Neural crest cell (in vitro differentiated cells): Measurements from ENCODE around the gene INO80. TPM values are rescaled to one million over a fixed set of nuclear protein-coding genes. Genes with fewer than 3 reads are reported as not detected.

ENCODE experiments used
- DNase-seq: peaks from one replicate; pipeline ENCODE4 v3.0.0; 2021; ENCODE audit warnings: low read depth, mixed read lengths, low spot score
- H3K27ac Mint-ChIP-seq: one replicate; pipeline ENCODE4 v1.8.0; 2021; ENCODE audit warnings: mild to moderate bottlenecking, mixed read lengths; ENCODE audit not compliant: unreplicated experiment
- H3K27me3 Mint-ChIP-seq: 2 replicates; pipeline ENCODE4 v1.8.0; 2021; ENCODE audit warnings: low read depth, mild to moderate bottlenecking, mixed read lengths
- H3K36me3 Mint-ChIP-seq: 2 replicates; pipeline ENCODE4 v1.8.0; 2021; ENCODE audit warnings: low read depth, mild to moderate bottlenecking, mixed read lengths
- H3K4me1 Mint-ChIP-seq: 2 replicates; pipeline ENCODE4 v1.8.0; 2021; ENCODE audit warnings: mixed read lengths
- H3K4me3 Mint-ChIP-seq: one replicate; pipeline ENCODE4 v1.8.0; 2021; ENCODE audit warnings: mild to moderate bottlenecking, mixed read lengths
- H3K9me3 Mint-ChIP-seq: 2 replicates; pipeline ENCODE4 v1.8.0; 2021; ENCODE audit warnings: mixed read lengths
- total RNA-seq: library from RNA; stranded (reverse); gene quantifications from 2 replicates; pipeline ENCODE4 v1.2.1, GENCODE V29; 2021
- TF ChIP-seq, protein P1 (sequence below): fragments of 200-600 bp; sonication (generic); conservative IDR thresholded peaks from 2 replicates; pipeline ENCODE4 v1.5.0; 2021; ENCODE audit warnings: antibody characterized with exemption, mild to moderate bottlenecking

Gene INO80
- total RNA-seq, 1 donor from 2014 or later, result 18.5 TPM

DNA sequence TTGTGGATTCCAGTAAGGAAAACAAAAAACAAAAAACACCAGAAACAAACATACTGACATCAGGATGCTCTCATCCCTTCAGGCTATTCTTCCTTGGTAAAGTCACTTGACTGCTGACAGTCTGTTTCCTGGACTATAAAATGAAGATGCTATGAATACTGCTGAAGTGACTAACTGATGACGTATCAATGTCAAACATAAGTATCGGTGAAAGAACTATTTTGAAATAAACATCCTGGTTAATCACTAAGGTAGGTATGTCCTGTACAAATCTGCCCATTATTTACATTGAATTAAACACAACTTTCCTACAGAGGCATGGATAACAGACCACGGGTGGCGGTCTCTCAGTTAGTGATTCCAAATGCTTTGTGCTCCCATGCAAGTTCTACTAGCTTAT lies 116.9 kb downstream of the INO80 start:
- no peaks in the 10 kb centered on the region for H3K27me3 Mint-ChIP-seq
- TF ChIP-seq, protein P1, sequence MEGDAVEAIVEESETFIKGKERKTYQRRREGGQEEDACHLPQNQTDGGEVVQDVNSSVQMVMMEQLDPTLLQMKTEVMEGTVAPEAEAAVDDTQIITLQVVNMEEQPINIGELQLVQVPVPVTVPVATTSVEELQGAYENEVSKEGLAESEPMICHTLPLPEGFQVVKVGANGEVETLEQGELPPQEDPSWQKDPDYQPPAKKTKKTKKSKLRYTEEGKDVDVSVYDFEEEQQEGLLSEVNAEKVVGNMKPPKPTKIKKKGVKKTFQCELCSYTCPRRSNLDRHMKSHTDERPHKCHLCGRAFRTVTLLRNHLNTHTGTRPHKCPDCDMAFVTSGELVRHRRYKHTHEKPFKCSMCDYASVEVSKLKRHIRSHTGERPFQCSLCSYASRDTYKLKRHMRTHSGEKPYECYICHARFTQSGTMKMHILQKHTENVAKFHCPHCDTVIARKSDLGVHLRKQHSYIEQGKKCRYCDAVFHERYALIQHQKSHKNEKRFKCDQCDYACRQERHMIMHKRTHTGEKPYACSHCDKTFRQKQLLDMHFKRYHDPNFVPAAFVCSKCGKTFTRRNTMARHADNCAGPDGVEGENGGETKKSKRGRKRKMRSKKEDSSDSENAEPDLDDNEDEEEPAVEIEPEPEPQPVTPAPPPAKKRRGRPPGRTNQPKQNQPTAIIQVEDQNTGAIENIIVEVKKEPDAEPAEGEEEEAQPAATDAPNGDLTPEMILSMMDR, result no peak
- H3K9me3 Mint-ChIP-seq, result no peaks in the 10 kb centered on the region
- H3K4me1 Mint-ChIP-seq, result peaks cover 10% of the 10 kb centered on the region
- H3K27ac Mint-ChIP-seq, result no peak overlapping the region
- no peak overlapping the region for H3K4me3 Mint-ChIP-seq
- peaks cover 2% of the 10 kb centered on the region for H3K36me3 Mint-ChIP-seq
- no peak for DNase-seq

DNA sequence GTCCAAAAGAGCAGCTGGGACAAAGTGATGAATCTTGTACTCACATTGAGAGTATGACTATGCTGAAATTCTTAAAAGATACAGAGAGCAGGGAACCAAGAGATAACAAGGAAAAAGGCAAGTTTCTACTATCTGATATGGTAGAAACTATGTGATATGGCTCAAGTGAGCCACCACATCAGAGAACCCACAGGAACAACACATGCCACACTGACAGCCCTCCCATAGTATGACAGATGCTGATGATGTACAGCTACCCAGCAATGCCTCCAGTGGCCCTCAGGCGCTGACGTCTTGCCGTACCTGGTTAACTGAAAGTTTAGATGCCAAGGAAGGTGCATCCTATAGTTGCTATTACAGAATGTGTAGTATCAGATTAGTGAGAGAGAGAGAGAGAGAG lies 120.4 kb downstream of the INO80 start:
- Mint-ChIP-seq H3K36me3 (no peaks in the 10 kb centered on the region), H3K4me3 (no peak overlapping the region), H3K27ac (no peak overlapping the region), H3K9me3 (no peaks in the 10 kb centered on the region), H3K27me3 (no peaks in the 10 kb centered on the region), H3K4me1 (no peaks in the 10 kb centered on the region)
- TF ChIP-seq, protein P1, result no peak
- DNase-seq, result no peak

DNA sequence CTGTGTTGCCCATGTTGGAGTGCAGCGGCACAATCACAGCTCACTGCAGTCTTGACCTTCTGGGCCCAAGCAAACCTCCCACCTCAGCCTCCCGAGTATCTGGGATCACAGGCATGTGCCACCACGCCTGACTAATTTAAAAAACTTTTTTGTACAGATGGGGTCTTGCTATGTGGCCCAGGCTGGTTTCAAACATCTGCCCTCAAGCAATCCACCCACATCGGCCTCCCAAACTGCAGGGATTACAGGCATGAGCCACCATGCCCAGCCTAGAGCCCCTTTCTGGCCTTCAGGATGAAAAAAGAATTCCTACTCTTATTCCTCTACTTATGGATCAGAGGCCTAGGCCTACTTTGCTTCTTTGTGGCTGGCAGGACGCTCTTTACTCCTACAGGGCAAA lies 123.3 kb downstream of the INO80 start:
- H3K27ac Mint-ChIP-seq, result no peak overlapping the region

DNA sequence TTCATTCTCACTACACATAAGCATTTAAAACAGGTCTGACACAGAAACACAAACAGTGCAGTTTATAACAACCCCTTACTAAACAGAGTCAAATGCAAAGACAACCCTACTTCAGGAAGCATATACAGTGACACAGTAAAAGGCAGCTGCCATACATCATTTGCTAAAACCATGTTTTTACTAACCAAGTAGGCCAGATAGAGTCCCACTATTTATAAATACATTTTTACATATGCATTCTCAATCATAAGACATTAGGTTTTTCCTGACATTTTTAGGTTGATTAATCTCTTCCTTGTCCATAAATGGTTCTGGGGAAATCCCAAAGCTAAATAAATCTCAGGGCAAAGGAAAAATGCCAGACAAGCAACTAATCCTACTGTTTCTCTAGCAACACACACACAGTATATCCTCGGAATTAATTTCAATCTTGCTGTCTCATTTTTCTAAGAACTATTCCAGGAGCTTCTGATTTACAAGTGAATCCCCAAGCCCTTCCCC lies 123.8 kb downstream of the INO80 start:
- Mint-ChIP-seq H3K27ac (no peak overlapping the region), H3K27me3 (no peaks in the 10 kb centered on the region), H3K4me1 (no peaks in the 10 kb centered on the region), H3K36me3 (peaks cover 4% of the 10 kb centered on the region), H3K9me3 (no peaks in the 10 kb centered on the region), H3K4me3 (no peak overlapping the region)
- TF ChIP-seq, protein P1, result no peak
- DNase-seq, result no peak

More for the DNA sequence above, 123.3 kb downstream of the INO80 start:
- Mint-ChIP-seq H3K4me1 (no peaks in the 10 kb centered on the region), H3K9me3 (no peaks in the 10 kb centered on the region), H3K36me3 (no peaks in the 10 kb centered on the region), H3K4me3 (no peak overlapping the region), H3K27me3 (no peaks in the 10 kb centered on the region)
- TF ChIP-seq, protein P1, result no peak
- DNase-seq, result no peak

DNA sequence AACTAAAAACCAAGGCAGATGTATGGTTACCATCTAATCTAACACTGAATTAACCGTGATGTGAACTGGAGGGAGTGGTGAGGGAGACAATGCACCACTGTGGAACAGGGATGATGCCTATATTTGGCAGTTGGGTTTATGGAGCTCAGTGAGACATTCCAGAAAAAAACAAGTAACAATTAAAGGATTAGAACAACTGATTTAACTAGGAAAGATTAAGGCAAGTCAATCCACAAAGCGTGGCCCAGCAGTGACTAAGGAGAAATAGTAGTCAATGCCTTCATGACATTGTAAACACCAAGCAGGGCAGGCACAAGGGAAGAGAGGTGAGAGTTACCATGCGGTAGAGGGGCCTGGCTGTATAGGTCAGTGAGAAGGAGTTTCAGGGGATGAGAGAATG lies 124.7 kb downstream of the INO80 start:
- no peaks in the 10 kb centered on the region for H3K9me3 Mint-ChIP-seq
- TF ChIP-seq, protein P1, result no peak
- no peak overlapping the region for H3K4me3 Mint-ChIP-seq
- H3K27me3 Mint-ChIP-seq, result no peaks in the 10 kb centered on the region
- H3K4me1 Mint-ChIP-seq, result no peaks in the 10 kb centered on the region
- no peak for DNase-seq
- peaks cover 9% of the 10 kb centered on the region for H3K36me3 Mint-ChIP-seq
- H3K27ac Mint-ChIP-seq, result no peak overlapping the region

DNA sequence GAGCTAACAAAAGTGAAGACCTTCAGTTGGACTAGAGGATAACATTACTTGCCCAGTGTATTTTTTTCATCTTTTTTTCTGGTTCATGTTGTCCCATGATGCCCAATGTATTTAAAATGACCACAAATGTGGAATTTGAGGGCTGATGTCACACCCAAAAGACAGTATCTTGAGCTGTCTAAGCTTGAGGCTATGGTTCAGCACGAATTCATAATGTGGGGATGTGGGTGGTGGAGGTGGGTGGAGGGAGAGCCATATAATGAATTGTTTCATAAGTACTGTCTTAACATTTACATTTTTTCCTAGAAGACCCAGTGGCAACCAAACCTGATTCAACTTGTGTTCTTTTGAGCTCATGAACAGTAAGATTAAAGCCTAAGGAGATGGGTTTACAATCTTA lies 125.3 kb downstream of the INO80 start:
- TF ChIP-seq, protein P1, result no peak
- Mint-ChIP-seq H3K9me3 (no peaks in the 10 kb centered on the region), H3K27ac (no peak overlapping the region), H3K27me3 (no peaks in the 10 kb centered on the region), H3K4me1 (no peaks in the 10 kb centered on the region), H3K4me3 (no peak overlapping the region), H3K36me3 (peaks cover 9% of the 10 kb centered on the region)
- no peak for DNase-seq
